IPS-11a (cell line): Measurements from ENCODE around the gene ELMO1.

Source experiments
- H3K4me3 ChIP-seq: one replicate; pipeline ENCODE4 v1.5.1; 2013; ENCODE audit warnings: low read depth, low read length, control low read depth

The ELMO1 gene

GRCh38 chr7:37076668-37077067 is 372.0 kb downstream of the ELMO1 start:
- no peak overlapping the region for H3K4me3 ChIP-seq

GRCh38 chr7:37074370-37074769 is 374.3 kb downstream of the ELMO1 start:
- H3K4me3 ChIP-seq = no peak overlapping the region

GRCh38 chr7:37071124-37071523 is 377.5 kb downstream of the ELMO1 start:
- H3K4me3 ChIP-seq = no peak overlapping the region

DNA sequence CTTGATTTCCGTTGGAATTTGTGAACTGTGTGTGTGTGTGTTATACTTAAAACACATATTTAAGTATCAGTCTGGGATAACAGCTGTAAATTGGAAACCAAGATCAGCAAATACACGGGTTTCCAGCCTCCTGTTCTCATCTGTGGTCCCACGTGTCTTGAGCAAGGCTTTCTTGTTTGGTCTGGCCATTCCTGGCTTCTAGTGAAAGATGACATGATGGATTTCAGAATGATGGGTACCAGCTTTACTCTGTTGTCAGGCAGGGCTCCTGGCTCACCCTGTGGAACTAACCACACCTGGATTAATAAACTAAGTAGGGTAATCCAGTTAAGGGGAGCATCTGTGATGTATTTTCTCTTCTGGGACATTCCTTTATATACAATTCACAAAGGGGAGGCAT is 378.2 kb downstream of the ELMO1 start:
- H3K4me3 ChIP-seq = no peak overlapping the region

GRCh38 chr7:37070031-37070430 is 378.6 kb downstream of the ELMO1 start:
- no peak overlapping the region for H3K4me3 ChIP-seq

DNA sequence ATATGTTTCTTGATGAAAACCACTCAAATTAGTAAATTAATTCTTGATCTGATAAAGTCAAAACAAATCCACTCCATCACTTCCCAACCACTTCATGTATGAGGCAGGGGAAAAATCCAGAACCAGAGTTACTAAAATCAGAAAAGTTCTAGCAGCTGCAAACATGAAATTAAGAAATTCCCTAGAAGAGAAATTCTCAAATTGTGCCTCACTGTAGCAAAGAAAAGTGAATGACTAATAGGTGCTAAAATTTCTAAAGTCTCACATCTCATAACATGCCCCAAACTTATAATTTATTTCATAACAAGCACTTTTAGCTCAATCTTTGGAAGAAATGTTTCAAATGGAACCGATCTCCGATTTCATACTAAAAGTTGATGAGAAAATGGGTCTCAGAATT is 379.3 kb downstream of the ELMO1 start:
- H3K4me3 ChIP-seq = no peak overlapping the region

- no peak overlapping the region for H3K4me3 ChIP-seq
Measured at GRCh38 chr7:37068902-37069301, 379.8 kb downstream of the ELMO1 start.

- no peak overlapping the region for H3K4me3 ChIP-seq
Measured at GRCh38 chr7:37068038-37068437, 380.6 kb downstream of the ELMO1 start.

GRCh38 chr7:37065779-37066271 is 382.8 kb downstream of the ELMO1 start:
- no peak overlapping the region for H3K4me3 ChIP-seq

DNA sequence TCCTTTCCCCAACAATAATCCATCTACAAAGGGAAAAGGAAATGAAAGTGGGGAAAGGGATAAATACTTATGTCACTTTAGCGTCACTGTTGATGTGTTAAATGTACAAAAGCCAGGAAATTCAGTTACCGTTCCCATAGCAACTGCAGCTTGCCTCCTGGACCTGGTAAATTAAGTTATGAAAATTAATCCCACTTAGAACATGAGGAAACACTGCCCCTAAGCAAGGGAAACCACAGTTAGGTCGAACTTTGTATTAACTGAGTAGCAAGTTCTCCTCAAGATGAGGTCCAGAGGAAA is 386.2 kb downstream of the ELMO1 start:
- H3K4me3 ChIP-seq = no peak overlapping the region

GRCh38 chr7:37061849-37062559 is 386.7 kb downstream of the ELMO1 start:
- no peak overlapping the region for H3K4me3 ChIP-seq

- H3K4me3 ChIP-seq = no peak overlapping the region
Measured at GRCh38 chr7:37056234-37056912, 392.3 kb downstream of the ELMO1 start.

GRCh38 chr7:37054624-37055241 is 393.9 kb downstream of the ELMO1 start:
- no peak overlapping the region for H3K4me3 ChIP-seq

DNA sequence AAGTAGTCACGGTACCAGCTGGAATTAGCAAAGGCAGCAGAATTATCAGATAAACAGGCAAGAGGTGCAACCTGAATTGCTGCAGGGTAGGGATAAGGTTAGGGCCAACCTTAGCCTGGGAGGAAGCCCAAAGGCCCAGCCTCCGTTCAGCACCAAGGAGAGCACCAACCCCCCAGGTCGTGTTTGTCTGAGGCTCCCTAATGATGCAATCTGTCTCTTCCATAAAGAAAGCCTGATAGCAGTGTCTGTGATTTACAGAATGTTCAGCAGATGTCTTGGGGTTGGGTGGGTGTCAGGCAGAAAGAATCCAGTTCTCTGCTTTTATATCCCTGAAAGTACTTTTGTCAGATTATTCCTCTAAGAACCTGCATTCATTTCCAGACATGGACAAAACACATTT is 396.0 kb downstream of the ELMO1 start:
- H3K4me3 ChIP-seq = no peak overlapping the region

GRCh38 chr7:37050801-37051200 is 397.9 kb downstream of the ELMO1 start:
- H3K4me3 ChIP-seq = no peak overlapping the region

DNA sequence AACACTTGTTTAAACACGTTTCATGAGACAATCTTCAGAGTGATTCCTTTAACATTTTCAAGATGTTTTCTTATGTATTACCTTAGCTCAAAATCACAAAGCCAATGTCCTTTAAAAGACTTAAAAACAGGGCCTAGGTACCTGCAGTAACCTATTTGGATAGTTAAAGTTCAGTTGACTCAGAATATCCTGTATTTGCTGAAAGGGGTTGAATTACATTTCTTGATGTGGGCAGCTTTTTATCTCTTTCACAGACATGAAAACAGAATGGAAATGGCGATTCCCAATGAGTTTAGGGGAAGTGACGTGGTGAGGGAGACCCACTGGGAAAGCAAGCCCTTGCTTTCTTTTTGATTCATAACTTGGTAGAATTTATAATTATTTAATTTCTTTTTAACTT is 400.0 kb downstream of the ELMO1 start:
- H3K4me3 ChIP-seq = no peak overlapping the region

GRCh38 chr7:37047260-37047659 is 401.4 kb downstream of the ELMO1 start:
- no peak overlapping the region for H3K4me3 ChIP-seq

DNA sequence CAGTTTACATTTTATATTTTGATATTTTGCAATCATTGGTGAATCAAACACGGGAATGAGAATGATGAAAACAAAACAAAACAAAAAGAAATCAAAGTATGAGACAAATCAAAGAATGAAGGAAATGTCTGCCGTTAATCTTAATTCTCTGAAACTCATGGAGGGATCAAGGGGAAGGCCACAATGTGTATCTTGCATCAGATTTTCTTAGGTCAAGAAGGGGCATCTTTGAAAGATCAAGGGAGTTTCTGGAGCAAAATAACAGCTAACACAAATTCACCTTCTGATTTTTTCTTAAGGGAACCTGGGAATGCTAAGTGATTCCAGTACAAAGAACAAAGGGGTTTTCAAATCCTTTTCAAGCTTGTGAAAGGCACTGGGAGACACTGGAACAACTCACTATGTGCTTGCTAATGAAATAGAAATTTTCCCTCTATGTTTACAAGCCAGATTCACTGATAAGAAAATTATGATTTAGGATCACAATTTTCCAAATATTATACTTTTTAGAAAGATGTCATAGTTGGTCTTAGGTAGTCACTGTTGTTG is 402.1 kb downstream of the ELMO1 start:
- no peak overlapping the region for H3K4me3 ChIP-seq

DNA sequence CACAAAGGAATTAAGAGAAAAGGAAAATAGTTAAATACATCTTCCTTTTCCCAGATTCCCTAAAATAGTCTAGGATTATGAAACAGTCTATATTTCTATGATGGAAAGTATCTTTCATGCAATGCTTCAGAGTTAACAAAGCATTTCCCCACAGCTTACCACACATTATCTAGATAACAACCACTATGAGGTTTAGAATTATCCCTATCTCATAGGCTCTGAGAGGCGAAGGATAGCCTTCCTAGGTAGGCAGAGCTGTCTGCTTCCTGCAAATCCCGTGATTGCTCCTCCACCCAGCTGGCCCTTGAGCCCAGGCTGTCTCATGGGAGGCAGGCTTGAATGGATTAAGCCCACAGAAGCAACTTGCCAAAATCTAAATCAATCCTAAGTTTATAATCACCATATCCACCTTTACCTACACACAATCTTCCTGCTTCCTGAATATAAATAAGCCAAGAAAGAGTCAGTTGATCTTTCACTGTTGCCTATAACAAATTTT is 402.9 kb downstream of the ELMO1 start:
- H3K4me3 ChIP-seq = no peak overlapping the region

DNA sequence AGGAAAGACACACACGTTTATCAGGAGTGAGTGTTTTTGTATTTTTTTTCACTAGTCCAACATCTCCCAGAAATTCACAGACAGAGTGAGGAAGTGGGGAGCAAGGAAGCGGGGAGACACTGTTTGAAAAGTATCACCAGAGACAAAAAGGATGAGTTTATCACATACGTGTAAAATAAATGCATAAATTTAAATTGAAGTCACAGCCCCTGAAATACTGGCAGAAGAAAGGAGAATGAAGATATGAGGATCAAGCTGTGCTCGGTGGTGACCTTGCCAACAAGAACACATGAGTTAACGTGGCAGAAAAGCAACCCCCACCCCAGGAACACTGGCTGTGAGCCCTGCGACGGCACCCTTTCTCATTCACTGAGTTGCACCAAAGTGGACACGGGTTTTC is 407.2 kb downstream of the ELMO1 start:
- no peak overlapping the region for H3K4me3 ChIP-seq

GRCh38 chr7:37040330-37040729 is 408.3 kb downstream of the ELMO1 start:
- H3K4me3 ChIP-seq = no peak overlapping the region
